Measurements from ENCODE around the gene CP. TPM values are rescaled to one million over a fixed set of nuclear protein-coding genes. Genes with fewer than 3 reads are reported as not detected.

CP gene
- total and polyA plus RNA-seq, 12 donors: 0.48 to 17.2 (median 5.4) TPM

DNA sequence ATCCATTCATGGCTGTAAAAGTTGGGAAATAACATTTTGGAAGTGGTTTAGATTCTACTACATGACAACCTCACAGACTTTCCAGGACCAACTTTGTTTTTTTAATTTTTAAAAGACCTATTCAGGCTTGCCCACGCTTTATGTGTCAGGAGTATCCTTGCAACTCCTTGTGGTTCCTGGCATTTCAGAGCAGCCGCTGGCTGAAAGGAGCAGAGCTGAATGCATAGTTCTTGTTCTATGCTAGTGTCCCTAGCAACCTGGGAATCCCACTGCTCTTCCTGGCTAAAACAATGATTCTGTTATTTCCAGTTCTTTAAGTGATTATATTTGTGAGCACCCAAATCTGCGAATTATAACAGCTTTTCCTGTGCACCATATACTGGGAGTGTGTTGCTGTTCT, 34.9 kb downstream of the CP start:
- Histone ChIP-seq H3K27me3 (no peaks in the 10 kb centered on the region), H3K4me1 (replicated peaks in 1 of 2) (no peaks in the 10 kb centered on the region), H3K36me3 (replicated peaks in 1 of 2) (no peaks in the 10 kb centered on the region), H3K4me3 (no peak overlapping the region), H3K9me3 (replicated peaks in 1 of 3) (no peaks in the 10 kb centered on the region), H3K27ac (no peak overlapping the region)
- TF ChIP-seq POLR2A (IDR thresholded peaks at IDR 0.05): no peak
- TF ChIP-seq, protein P1, sequence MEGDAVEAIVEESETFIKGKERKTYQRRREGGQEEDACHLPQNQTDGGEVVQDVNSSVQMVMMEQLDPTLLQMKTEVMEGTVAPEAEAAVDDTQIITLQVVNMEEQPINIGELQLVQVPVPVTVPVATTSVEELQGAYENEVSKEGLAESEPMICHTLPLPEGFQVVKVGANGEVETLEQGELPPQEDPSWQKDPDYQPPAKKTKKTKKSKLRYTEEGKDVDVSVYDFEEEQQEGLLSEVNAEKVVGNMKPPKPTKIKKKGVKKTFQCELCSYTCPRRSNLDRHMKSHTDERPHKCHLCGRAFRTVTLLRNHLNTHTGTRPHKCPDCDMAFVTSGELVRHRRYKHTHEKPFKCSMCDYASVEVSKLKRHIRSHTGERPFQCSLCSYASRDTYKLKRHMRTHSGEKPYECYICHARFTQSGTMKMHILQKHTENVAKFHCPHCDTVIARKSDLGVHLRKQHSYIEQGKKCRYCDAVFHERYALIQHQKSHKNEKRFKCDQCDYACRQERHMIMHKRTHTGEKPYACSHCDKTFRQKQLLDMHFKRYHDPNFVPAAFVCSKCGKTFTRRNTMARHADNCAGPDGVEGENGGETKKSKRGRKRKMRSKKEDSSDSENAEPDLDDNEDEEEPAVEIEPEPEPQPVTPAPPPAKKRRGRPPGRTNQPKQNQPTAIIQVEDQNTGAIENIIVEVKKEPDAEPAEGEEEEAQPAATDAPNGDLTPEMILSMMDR (IDR thresholded peaks at IDR 0.05): no peak
- WGBS, 4 donors: 96 to 98% (median 97%) methylated on average over 3 of the region's 3 CpGs
- DNase-seq: no peak
- intact Hi-C loops (cut with DNase I): loop anchor here in 1 of 2 donors (10.0 kb wide), 1 partner anchor 62 kb away; the partner anchor contains the start of gene HPS3

DNA sequence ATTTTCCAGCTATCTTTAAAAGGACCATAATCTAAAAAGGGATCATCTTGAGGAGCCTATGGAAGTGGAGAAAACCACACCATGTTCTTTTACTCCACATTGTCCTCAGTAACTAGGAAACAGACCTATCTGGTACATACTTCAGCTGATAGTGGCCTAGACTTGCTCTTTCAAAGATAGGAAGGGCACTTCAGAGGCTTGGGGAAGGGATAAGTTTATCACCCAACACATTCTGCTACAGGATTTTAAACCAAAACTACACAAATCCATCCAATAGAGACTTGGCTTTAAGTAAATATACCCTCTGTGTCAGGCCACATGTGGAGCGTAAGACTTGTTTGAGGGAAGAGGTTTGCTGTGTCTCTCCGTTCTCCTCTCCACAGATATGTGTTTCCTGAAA, 35.4 kb downstream of the CP start:
- Histone ChIP-seq H3K36me3 (replicated peaks in 1 of 2) (no peaks in the 10 kb centered on the region), H3K27ac (no peak overlapping the region), H3K4me1 (replicated peaks in 1 of 2) (no peaks in the 10 kb centered on the region), H3K27me3 (no peaks in the 10 kb centered on the region), H3K4me3 (no peak overlapping the region), H3K9me3 (replicated peaks in 1 of 3) (no peaks in the 10 kb centered on the region)
- WGBS, 4 donors: 92 to 100% (median 96%) methylated on average over 2 of the region's 2 CpGs
- intact Hi-C loops (cut with DNase I): loop anchor here in 1 of 2 donors (10.0 kb wide), 1 partner anchor 61 kb away; the partner anchor contains the start of gene HPS3
- no peak for DNase-seq
- TF ChIP-seq POLR2A (IDR thresholded peaks at IDR 0.05): no peak
- TF ChIP-seq, protein P1 (IDR thresholded peaks at IDR 0.05): no peak

DNA sequence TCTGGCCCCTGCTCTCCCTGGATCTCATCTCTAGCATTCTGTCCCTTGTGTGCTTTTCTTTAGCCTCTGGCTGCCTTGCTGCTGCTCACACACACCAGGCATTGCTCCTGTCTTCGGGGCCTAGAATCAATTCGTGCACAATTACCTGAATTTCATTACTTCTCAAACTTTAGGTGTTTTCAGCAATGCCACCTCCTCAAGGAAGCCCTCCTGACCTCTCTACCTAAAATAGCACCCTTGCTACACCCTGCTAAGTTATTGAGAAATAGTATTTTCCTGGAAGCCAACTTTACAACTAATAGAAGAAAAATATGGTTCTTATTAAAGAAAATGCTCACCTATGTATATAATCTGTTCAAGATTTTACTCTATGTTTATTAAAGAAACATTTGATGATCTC, 40.4 kb downstream of the CP start:
- 92 to 97% (median 96%) methylated on average over 2 of the region's 2 CpGs for WGBS, 4 donors
- no peaks in the 10 kb centered on the region for H3K27me3 ChIP-seq
- peak overlapping the region in 2 of 5 donors; percentile 5 to 88 for H3K27ac ChIP-seq
- H3K9me3 ChIP-seq (replicated peaks in 1 of 3): no peaks in the 10 kb centered on the region
- TF ChIP-seq POLR2A (IDR thresholded peaks at IDR 0.05): no peak
- TF ChIP-seq, protein P1 (IDR thresholded peaks at IDR 0.05): no peak
- intact Hi-C loops (cut with DNase I): loop anchor here in 1 of 2 donors (10.0 kb wide), 1 partner anchor 56 kb away; the partner anchor contains the start of gene HPS3
- no peaks in the 10 kb centered on the region for H3K36me3 ChIP-seq (replicated peaks in 1 of 2)
- peaks cover 3 to 12% of the 10 kb centered on the region in 2 donors for H3K4me1 ChIP-seq (replicated peaks in 1 of 2)
- no peak for DNase-seq
- H3K4me3 ChIP-seq: no peak overlapping the region

DNA sequence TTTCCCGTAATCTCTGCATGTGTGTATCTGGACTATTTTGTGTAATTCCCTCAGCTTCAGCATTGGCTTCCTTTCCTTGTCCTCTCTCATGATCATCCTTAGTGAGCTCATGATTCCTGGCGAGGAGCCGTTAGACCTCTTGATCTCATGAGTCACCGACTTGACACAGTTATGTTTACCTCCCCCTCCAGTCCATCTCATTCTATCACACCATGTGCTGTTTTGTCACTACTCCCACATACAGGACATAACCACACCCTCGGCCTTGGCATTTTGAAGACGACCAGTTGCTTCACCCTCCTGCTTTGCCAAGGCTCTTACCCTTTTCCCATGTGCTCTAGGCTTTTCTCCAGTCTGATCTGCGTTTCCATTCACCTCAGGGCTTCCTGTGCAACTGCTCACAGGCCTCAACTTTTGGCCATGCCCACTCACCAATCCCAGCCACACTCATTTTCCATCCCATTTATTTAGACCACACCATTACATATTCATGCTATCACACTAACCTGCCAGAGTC, 41.5 kb downstream of the CP start:
- no peaks in the 10 kb centered on the region for H3K9me3 ChIP-seq (replicated peaks in 1 of 3)
- TF ChIP-seq, protein P1 (IDR thresholded peaks at IDR 0.05): no peak
- peak in 1 of 2 donors; percentile 41 for TF ChIP-seq POLR2A (IDR thresholded peaks at IDR 0.05)
- intact Hi-C loops (cut with DNase I): loop anchor here in 1 of 2 donors (10.0 kb wide), 1 partner anchor 55 kb away; the partner anchor contains the start of gene HPS3
- peak; percentile 87 to 98 (median 95) for DNase-seq
- no peak overlapping the region for H3K4me3 ChIP-seq
- peaks cover 3 to 12% of the 10 kb centered on the region in 2 donors for H3K4me1 ChIP-seq (replicated peaks in 1 of 2)
- H3K27ac ChIP-seq: peak overlapping the region; percentile 5 to 89 (median 71)
- no peaks in the 10 kb centered on the region for H3K27me3 ChIP-seq
- 26 to 32% (median 29%) methylated on average over 7 of the region's 7 CpGs for WGBS, 4 donors
- H3K36me3 ChIP-seq (replicated peaks in 1 of 2): no peaks in the 10 kb centered on the region
